Pancreas (tissue), 10 donors: ENCODE data around the gene EIF4A3. TPM values are rescaled to one million over a fixed set of nuclear protein-coding genes. Genes with fewer than 3 reads are reported as not detected.

Source experiments
- ATAC-seq, 4 donors: fragments of 200-7000 bp; cut with Tn5 transposase; one replicate each; pipeline versions ENCODE4 v1.8.0 to v1.9.1; 2020; ENCODE audit warnings: mild to moderate bottlenecking in 4 of 4, moderate library complexity in 4 of 4
- DNase-seq, 6 donors: peaks; one replicate each; pipeline ENCODE4 v3.0.0-alpha.2; 2020
- FAIRE-seq: peaks from 2 replicates; lab custom pipeline; 2012; peaks lifted over from hg19 to GRCh38; lab: Jason Lieb, UNC
- H3K27ac ChIP-seq, 4 donors: fragments of 200-600 bp; sonication (generic); 1 replicate in 3 of 4; 2 replicates in 1 of 4; pipeline versions ENCODE4 v1.5.0 to v1.8.0; 2020
- H3K27me3 ChIP-seq, 4 donors: fragments of 200-600 bp; one replicate each; pipeline ENCODE4 v1.8.0; 2021
- H3K36me3 ChIP-seq, 3 donors: fragments of 200-600 bp; sonication (generic) in 1 of 3; one replicate each; pipeline versions ENCODE4 v1.5.0 to v1.8.0; 2020 to 2021
- H3K4me1 ChIP-seq, 3 donors: fragments of 200-600 bp; one replicate each; pipeline ENCODE4 v1.8.0; 2021
- H3K4me3 ChIP-seq, 4 donors: fragments of 200-600 bp; sonication (generic) in 2 of 4; one replicate each; pipeline versions ENCODE4 v1.5.0 to v1.8.0; 2020 to 2021
- H3K9me3 ChIP-seq, 4 donors: fragments of 200-600 bp; one replicate each; pipeline ENCODE4 v1.8.0; 2021
- CTCF ChIP-seq, 4 donors: fragments of 200-600 bp; sonication (generic) in 3 of 4; IDR thresholded peaks; one replicate each; pipeline versions ENCODE4 v1.5.0 to v1.8.0; 2021; ENCODE audit warnings: antibody characterized with exemption in 4 of 4
- WGBS, 2 donors: extraction: QIAGEN DNeasy Blood & Tissue Kit; methylation state at CpG; one replicate each; pipeline ENCODE4 v1.1.7; 2013; 5-methylcytosine and 5-hydroxymethylcytosine counted together
- intact Hi-C, 3 donors: fragments of 100-400 bp; cut with DNase I; formaldehyde crosslinking; loops; one replicate each; pipeline versions ENCODE4 v1.11.1 to v1.14.2; 2022
- polyA plus RNA-seq, 2 donors: library from polyadenylated mRNA; stranded (reverse); fragments of 200-250 nt; gene quantifications; one replicate each; pipeline ENCODE4 v1.2.3, GENCODE V29; 2013
- total RNA-seq, 6 donors: library from RNA; stranded (reverse); fragmentation: NEBNext Ultra II Directional in 4 of 6; extraction: Animal tissue kit (Norgen Biotek cat#: 25700) in 4 of 6; gene quantifications; one replicate each; pipeline versions ENCODE4 v1.2.1 to v1.2.4, GENCODE V29; 2021 to 2023
- donor health status: healthy with polysubstance abuse.
- donor health status: DM: no; HTN: no; CAD: no; lungs with moderate emphysema.
- donor health status: DM: no; HTN: no; CAD: no.
- donor health status: control.
- donor health status: control.
- donor health status: Bipolar disorder and iron deficiency.
- donor health status: DM: yes; HTN: yes; CAD: no.
- donor health status: DM: no; HTN: no; CAD: no.
- donor health status: DM: no; HTN: no; CAD: no.
- donor health status: DM: yes; HTN: yes; CAD: no.

Gene EIF4A3
- total and polyA plus RNA-seq, 8 donors: 16.2 to 37.2 (median 30.2) TPM

- Histone ChIP-seq H3K9me3 (no peaks in the 10 kb centered on the region), H3K36me3 (no peaks in the 10 kb centered on the region), H3K27me3 (no peaks in the 10 kb centered on the region), H3K27ac (no peak overlapping the region), H3K4me3 (no peak overlapping the region), H3K4me1 (no peaks in the 10 kb centered on the region)
- WGBS, 2 donors: 90 to 94% methylated on average over 16 of the region's 16 CpGs
- intact Hi-C loops: loop anchor here in 1 of 3 donors (10.0 kb wide), 1 partner anchor 155 kb away; no protein-coding TSS in a partner anchor
- no peak for ATAC-seq
- TF ChIP-seq CTCF (IDR thresholded peaks at IDR 0.05): no peak
- FAIRE-seq: no peak
- DNase-seq: peak in 1 of 6 donors; percentile 31
These were observed 57.2 kb downstream of the EIF4A3 start for GRCh38 chr17:80089762-80090161.

- no peak overlapping the region for H3K27ac ChIP-seq
- no peak overlapping the region for H3K4me3 ChIP-seq
- DNase-seq (peak in 1 of 6 donors; percentile 31), ATAC-seq (no peak), FAIRE-seq (no peak)
- H3K27me3 ChIP-seq: no peaks in the 10 kb centered on the region
- WGBS, 2 donors: 75 to 79% methylated on average over 34 of the region's 34 CpGs
- intact Hi-C loops: no loop called here
- H3K4me1 ChIP-seq: peaks cover 0 to under 1% (median 0%) of the 10 kb centered on the region in 3 donors
- no peaks in the 10 kb centered on the region for H3K9me3 ChIP-seq
- no peak for TF ChIP-seq CTCF (IDR thresholded peaks at IDR 0.05)
- no peaks in the 10 kb centered on the region for H3K36me3 ChIP-seq
These were observed 59.3 kb downstream of the EIF4A3 start for GRCh38 chr17:80087346-80088265.

- Histone ChIP-seq H3K9me3 (no peaks in the 10 kb centered on the region), H3K27me3 (no peaks in the 10 kb centered on the region), H3K4me3 (no peak overlapping the region), H3K4me1 (peaks cover 0 to 3% (median 0%) of the 10 kb centered on the region in 3 donors), H3K27ac (no peak overlapping the region), H3K36me3 (no peaks in the 10 kb centered on the region)
- intact Hi-C loops: no loop called here
- no peak for FAIRE-seq
- no peak for TF ChIP-seq CTCF (IDR thresholded peaks at IDR 0.05)
- peak in 1 of 6 donors; percentile 45 for DNase-seq
- no peak for ATAC-seq
- WGBS, 2 donors: 78 to 84% methylated on average over 11 of the region's 11 CpGs
These were observed 60.3 kb downstream of the EIF4A3 start for GRCh38 chr17:80086616-80087015.

- 78 to 81% methylated on average over 17 of the region's 17 CpGs for WGBS, 2 donors
- no peak for TF ChIP-seq CTCF (IDR thresholded peaks at IDR 0.05)
- no peaks in the 10 kb centered on the region for H3K9me3 ChIP-seq
- H3K4me3 ChIP-seq: no peak overlapping the region
- peaks cover 0 to 3% (median 0%) of the 10 kb centered on the region in 3 donors for H3K4me1 ChIP-seq
- H3K27ac ChIP-seq: no peak overlapping the region
- H3K36me3 ChIP-seq: no peaks in the 10 kb centered on the region
- peak in 1 of 6 donors; percentile 50 for DNase-seq
- no peaks in the 10 kb centered on the region for H3K27me3 ChIP-seq
- ATAC-seq: no peak
- intact Hi-C loops: no loop called here
- FAIRE-seq: no peak
These were observed 60.8 kb downstream of the EIF4A3 start for GRCh38 chr17:80086081-80086480.
